ENCODE results near the gene CDC42BPB.

- no peak for TF ChIP-seq CTCF (IDR thresholded peaks at IDR 0.05)
- TF ChIP-seq POLR2A (IDR thresholded peaks at IDR 0.05), result no peak
- no peak for TF ChIP-seq EP300 (IDR thresholded peaks at IDR 0.05)
Observed at GRCh38 chr14:103029936-103030335, 27.4 kb downstream of the CDC42BPB start.

Data from suprapubic skin (tissue), 3 donors.